IMR-90 (cell line): Measurements from ENCODE around the gene MORC2. TPM values are rescaled to one million over a fixed set of nuclear protein-coding genes. Genes with fewer than 3 reads are reported as not detected.

Source experiments
- ATAC-seq: fragments of 200-7000 bp; cut with Tn5 transposase; 2 replicates; pipeline ENCODE4 v1.9.1; 2020; ENCODE audit warnings: low read depth, mild to moderate bottlenecking, moderate library complexity
- BruUV-seq: library from RNA; stranded (reverse); fragments of 400-500 nt; replicated peaks from 2 replicates; lab custom pipeline; 2021; lab: Mats Ljungman, UMichigan
- CTCF ChIA-PET: fragments of 300-600 bp; formaldehyde crosslinking; extraction: SDS; loops from one replicate; lab custom pipeline; 2021; ENCODE audit warnings: antibody characterized with exemption; lab: Yijun Ruan, JAX
- POLR2A ChIA-PET: fragments of 300-600 bp; sonication (Branson Sonifier 250); formaldehyde crosslinking; loops from one replicate; lab custom pipeline; 2022; ENCODE audit warnings: antibody characterized with exemption; ENCODE audit not compliant: unreplicated experiment; lab: Charles Lee
- DNase-seq: peaks from one replicate; pipeline ENCODE4 v3.0.0; 2013
- H2AFZ ChIP-seq: replicated peaks from 2 replicates; pipeline ENCODE3; 2013; ENCODE audit warnings: low read length, mild to moderate bottlenecking; ENCODE audit not compliant: poor library complexity
- H2AK5ac ChIP-seq: 2 replicates; pipeline ENCODE4 v1.6.1; 2013; ENCODE audit warnings: low read depth, low read length, inconsistent platforms
- H2AK9ac ChIP-seq: replicated peaks from 2 replicates; pipeline ENCODE3; 2013; ENCODE audit warnings: mild to moderate bottlenecking, low read depth, low read length, moderate library complexity; ENCODE audit not compliant: poor library complexity
- H2BK120ac ChIP-seq: 2 replicates; pipeline ENCODE4 v1.6.1; 2013; ENCODE audit warnings: low read depth, low read length, inconsistent platforms
- H2BK15ac ChIP-seq: 3 replicates; pipeline ENCODE4 v1.6.1; 2013; ENCODE audit warnings: low read depth, low read length, inconsistent platforms
- H2BK20ac ChIP-seq: 2 replicates; pipeline ENCODE4 v1.6.1; 2013; ENCODE audit warnings: low read depth, mild to moderate bottlenecking, inconsistent platforms, low read length, moderate library complexity
- H2BK5ac ChIP-seq: 2 replicates; pipeline ENCODE4 v1.6.1; 2013; ENCODE audit warnings: mild to moderate bottlenecking, low read depth, low read length, inconsistent platforms; ENCODE audit not compliant: poor library complexity, severe bottlenecking
- H3K14ac ChIP-seq: replicated peaks from 2 replicates; pipeline ENCODE4 v1.6.1; 2013; ENCODE audit warnings: low read depth, low read length, inconsistent platforms
- H3K18ac ChIP-seq: 2 replicates; pipeline ENCODE4 v1.6.1; 2013; ENCODE audit warnings: low read depth, low read length, control low read depth
- H3K23ac ChIP-seq: 2 replicates; pipeline ENCODE4 v1.6.1; 2013; ENCODE audit warnings: low read depth, low read length, inconsistent platforms
- H3K27ac ChIP-seq: 2 replicates; pipeline ENCODE4 v1.5.1; 2013; ENCODE audit warnings: mild to moderate bottlenecking, control low read depth, low read length; ENCODE audit not compliant: insufficient read depth
- H3K27me3 ChIP-seq: 2 replicates; pipeline ENCODE4 v1.6.1; 2013; ENCODE audit warnings: low read length; ENCODE audit not compliant: control insufficient read depth, insufficient read depth
- H3K36me3 ChIP-seq: 2 replicates; pipeline ENCODE4 v1.6.1; 2013; ENCODE audit warnings: low read length, mixed read lengths; ENCODE audit not compliant: control insufficient read depth, insufficient read depth
- H3K4ac ChIP-seq: 2 replicates; pipeline ENCODE4 v1.6.1; 2013; ENCODE audit warnings: low read depth, low read length, inconsistent platforms
- H3K4me1 ChIP-seq: 2 replicates; pipeline ENCODE4 v1.6.1; 2013; ENCODE audit warnings: low read length, mixed read lengths; ENCODE audit not compliant: control insufficient read depth, insufficient read depth
- H3K4me2 ChIP-seq: 2 replicates; pipeline ENCODE4 v1.6.1; 2013; ENCODE audit warnings: low read depth, mild to moderate bottlenecking, control low read depth, low read length, moderate library complexity
- H3K4me3 ChIP-seq: 2 replicates; pipeline ENCODE4 v1.5.1; 2013; ENCODE audit warnings: low read depth, mild to moderate bottlenecking, control low read depth, low read length, moderate library complexity; ENCODE audit not compliant: insufficient read depth
- H3K56ac ChIP-seq: 2 replicates; pipeline ENCODE4 v1.6.1; 2013; ENCODE audit warnings: low read length, inconsistent platforms; ENCODE audit not compliant: insufficient read depth; ENCODE audit errors: extremely low read depth
- H3K79me1 ChIP-seq, 2 experiments: 2 replicates each; pipeline ENCODE4 v1.6.1; 2013; ENCODE audit warnings: low read length in 2 of 2, inconsistent platforms in 1 of 2, low read depth in 1 of 2
- H3K9ac ChIP-seq: 2 replicates; pipeline ENCODE4 v1.6.1; 2013; ENCODE audit warnings: low read depth, low read length, control low read depth
- H3K9me1 ChIP-seq: 2 replicates; pipeline ENCODE4 v1.6.1; 2013; ENCODE audit warnings: low read length, inconsistent platforms; ENCODE audit not compliant: insufficient read depth
- H3K9me3 ChIP-seq: 2 replicates; pipeline ENCODE4 v1.6.1; 2013; ENCODE audit warnings: low read length; ENCODE audit not compliant: control insufficient read depth, insufficient read depth
- H4K20me1 ChIP-seq: 2 replicates; pipeline ENCODE4 v1.6.1; 2013; ENCODE audit warnings: low read length, inconsistent platforms; ENCODE audit not compliant: insufficient read depth
- H4K5ac ChIP-seq: 2 replicates; pipeline ENCODE4 v1.6.1; 2013; ENCODE audit warnings: mild to moderate bottlenecking, low read depth, low read length, control low read depth
- H4K8ac ChIP-seq, 2 experiments: 2 replicates each; pipeline ENCODE4 v1.6.1; 2013; ENCODE audit warnings: low read depth in 2 of 2, low read length in 2 of 2, control low read depth in 1 of 2, inconsistent platforms in 1 of 2
- H4K91ac ChIP-seq: 2 replicates; pipeline ENCODE4 v1.6.1; 2013; ENCODE audit warnings: low read depth, low read length, inconsistent platforms; ENCODE audit not compliant: insufficient read depth
- BHLHE40 ChIP-seq: fragments of 150-350 bp; IDR thresholded peaks from 2 replicates; pipeline ENCODE4 v1.6.1; 2016; ENCODE audit warnings: mild to moderate bottlenecking, low read depth, low read length
- CEBPB ChIP-seq: IDR thresholded peaks from 2 replicates; pipeline ENCODE4 v1.6.1; 2012; ENCODE audit warnings: low read depth, low read length, improper control_type of control experiment
- ELK1 ChIP-seq: fragments of 150-350 bp; IDR thresholded peaks from 2 replicates; pipeline ENCODE4 v1.6.1; 2016; ENCODE audit warnings: low read depth, mild to moderate bottlenecking, low read length, moderate library complexity, borderline replicate concordance
- FOS ChIP-seq: fragments of 150-350 bp; IDR thresholded peaks from 2 replicates; pipeline ENCODE4 v1.6.1; 2016; ENCODE audit warnings: low read depth, low read length
- MAFK ChIP-seq: IDR thresholded peaks from 2 replicates; pipeline ENCODE4 v1.6.1; 2012; ENCODE audit warnings: low read depth, low read length, improper control_type of control experiment
- MAZ ChIP-seq: IDR thresholded peaks from 2 replicates; pipeline ENCODE4 v1.6.1; 2012; ENCODE audit warnings: low read depth, mild to moderate bottlenecking, low read length, improper control_type of control experiment, moderate library complexity, borderline replicate concordance
- MXI1 ChIP-seq: IDR thresholded peaks from 2 replicates; pipeline ENCODE4 v1.6.1; 2012; ENCODE audit warnings: low read depth, mild to moderate bottlenecking, low read length, moderate library complexity, borderline replicate concordance
- NFE2L2 ChIP-seq: fragments of 150-350 bp; IDR thresholded peaks from 2 replicates; pipeline ENCODE4 v1.6.1; 2016; ENCODE audit warnings: low read depth, mild to moderate bottlenecking, low read length
- POLR2A ChIP-seq: IDR thresholded peaks from 2 replicates; pipeline ENCODE4 v1.6.1; 2012; ENCODE audit warnings: mild to moderate bottlenecking, low read depth, low read length
- RAD21 ChIP-seq: IDR thresholded peaks from 2 replicates; pipeline ENCODE4 v1.6.1; 2012; ENCODE audit warnings: low read length, improper control_type of control experiment
- RCOR1 ChIP-seq: IDR thresholded peaks from 2 replicates; pipeline ENCODE4 v1.6.1; 2012; ENCODE audit warnings: mild to moderate bottlenecking, low read length, improper control_type of control experiment; ENCODE audit not compliant: insufficient replicate concordance
- RFX5 ChIP-seq: IDR thresholded peaks from 2 replicates; pipeline ENCODE4 v1.8.0; 2012; ENCODE audit warnings: low read depth, mild to moderate bottlenecking, low read length, moderate library complexity
- SMC3 ChIP-seq: fragments of 150-350 bp; IDR thresholded peaks from 2 replicates; pipeline ENCODE4 v1.6.1; 2016; ENCODE audit warnings: low read depth, mild to moderate bottlenecking, antibody characterized with exemption, low read length, moderate library complexity
- USF2 ChIP-seq: fragments of 150-350 bp; IDR thresholded peaks from 2 replicates; pipeline ENCODE4 v1.6.1; 2017; ENCODE audit warnings: mild to moderate bottlenecking, antibody characterized with exemption, low read length, low read depth
- WGBS, 2 experiments: methylation state at CpG; one replicate each; pipeline versions ENCODE4 v1.1.5 to v1.1.7; 2013; ENCODE audit warnings: missing lambda C conversion rate in 2 of 2; ENCODE audit not compliant: insufficient read length in 1 of 2; ENCODE audit errors: extremely low coverage in 2 of 2; 5-methylcytosine and 5-hydroxymethylcytosine counted together
- dilution Hi-C: fragments of 300-500 bp; cut with HindIII; formaldehyde crosslinking; loops from one replicate; pipeline ENCODE4 v1.14.3; 2018; ENCODE audit warnings: low sequenced_read_pairs; ENCODE audit not compliant: unreplicated experiment
- in situ Hi-C: fragments of 300-500 bp; cut with MboI; formaldehyde crosslinking; loops from 3 replicates; pipeline ENCODE4 v1.14.3; 2019; ENCODE audit warnings: low sequenced_read_pairs, inconsistent platforms, mixed read lengths
- intact Hi-C: fragments of 100-400 bp; cut with micrococcal nuclease; formaldehyde crosslinking; loops from 2 replicates; pipeline ENCODE4 v1.10.0; 2022
- polyA plus RNA-seq, 3 experiments: library from polyadenylated mRNA; depleted of rRNA; stranded (reverse); fragments of >200 nt; gene quantifications; 2 replicates each; pipeline ENCODE4 v1.2.3, GENCODE V29; 2012; ENCODE audit warnings: low replicate concordance in 1 of 3
- total RNA-seq: library from RNA; depleted of rRNA; stranded (reverse); fragments of >200 nt; gene quantifications from 2 replicates; pipeline ENCODE4 v1.2.3, GENCODE V29; 2012
- TF ChIP-seq, protein P1 (sequence below): conservative IDR thresholded peaks from 2 replicates; pipeline ENCODE4 v1.5.1; 2012; ENCODE audit warnings: mild to moderate bottlenecking, low read depth, low read length, improper control_type of control experiment

Gene MORC2
- total and polyA plus RNA-seq, 2 of the 4 experiments (the other 2 are of a cell fraction) = 15.8 to 24.7 TPM

- no peak overlapping the region for H4K8ac ChIP-seq
- H4K20me1 ChIP-seq = no peaks in the 10 kb centered on the region; the same call in 1 of the 2 replicates
- no peaks in the 10 kb centered on the region for H3K4me1 ChIP-seq
- POLR2A ChIA-PET = no interaction called here
- no peak overlapping the region for H2AK9ac ChIP-seq
- dilution Hi-C loops (no loop called here), intact Hi-C loops (no loop called here), in situ Hi-C loops (loop anchor here (10.0 kb wide), 1 partner anchor 291 kb away; no protein-coding TSS in a partner anchor)
- H2BK120ac ChIP-seq = no peak overlapping the region
- CTCF ChIA-PET = no interaction called here
- no peak overlapping the region for H3K9ac ChIP-seq
- no peak overlapping the region for H3K4me3 ChIP-seq
- no peaks in the 10 kb centered on the region for H3K27me3 ChIP-seq
- ATAC-seq (no peak), DNase-seq (no peak)
- no TSS peak for BruUV-seq
- no peak overlapping the region for H3K27ac ChIP-seq
- peaks cover 8 to 34% of the 10 kb centered on the region in 2 experiments; a peak in 3 of 4 replicates for H3K79me1 ChIP-seq
- no peak overlapping the region for H2BK20ac ChIP-seq
- no CpG with 5 or more reads among the region's 3 CpGs for WGBS, 2 experiments
- no peak overlapping the region for H3K56ac ChIP-seq
- no peaks in the 10 kb centered on the region for H3K9me3 ChIP-seq
- H4K5ac ChIP-seq = no peak overlapping the region
- TF ChIP-seq MAFK (no peak), BHLHE40 (no peak), POLR2A (no peak), CEBPB (no peak), MXI1 (no peak), RCOR1 (no peak), SMC3 (no peak), FOS (no peak), ELK1 (no peak), USF2 (no peak), MAZ (no peak), RFX5 (no peak), NFE2L2 (no peak), RAD21 (no peak)
- TF ChIP-seq, protein P1, sequence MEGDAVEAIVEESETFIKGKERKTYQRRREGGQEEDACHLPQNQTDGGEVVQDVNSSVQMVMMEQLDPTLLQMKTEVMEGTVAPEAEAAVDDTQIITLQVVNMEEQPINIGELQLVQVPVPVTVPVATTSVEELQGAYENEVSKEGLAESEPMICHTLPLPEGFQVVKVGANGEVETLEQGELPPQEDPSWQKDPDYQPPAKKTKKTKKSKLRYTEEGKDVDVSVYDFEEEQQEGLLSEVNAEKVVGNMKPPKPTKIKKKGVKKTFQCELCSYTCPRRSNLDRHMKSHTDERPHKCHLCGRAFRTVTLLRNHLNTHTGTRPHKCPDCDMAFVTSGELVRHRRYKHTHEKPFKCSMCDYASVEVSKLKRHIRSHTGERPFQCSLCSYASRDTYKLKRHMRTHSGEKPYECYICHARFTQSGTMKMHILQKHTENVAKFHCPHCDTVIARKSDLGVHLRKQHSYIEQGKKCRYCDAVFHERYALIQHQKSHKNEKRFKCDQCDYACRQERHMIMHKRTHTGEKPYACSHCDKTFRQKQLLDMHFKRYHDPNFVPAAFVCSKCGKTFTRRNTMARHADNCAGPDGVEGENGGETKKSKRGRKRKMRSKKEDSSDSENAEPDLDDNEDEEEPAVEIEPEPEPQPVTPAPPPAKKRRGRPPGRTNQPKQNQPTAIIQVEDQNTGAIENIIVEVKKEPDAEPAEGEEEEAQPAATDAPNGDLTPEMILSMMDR = no peak
- H3K36me3 ChIP-seq = peaks cover 74% of the 10 kb centered on the region
- no peak overlapping the region for H2AK5ac ChIP-seq
- H3K9me1 ChIP-seq = no peaks in the 10 kb centered on the region
- H3K4ac ChIP-seq = no peak overlapping the region
- H4K91ac ChIP-seq = no peak overlapping the region
- H3K18ac ChIP-seq = no peak overlapping the region
- H2BK15ac ChIP-seq = no peak overlapping the region
- no peak overlapping the region for H3K23ac ChIP-seq
- H2AFZ ChIP-seq = no peak overlapping the region
- no peak overlapping the region for H3K14ac ChIP-seq
- no peak overlapping the region for H3K4me2 ChIP-seq
- no peak overlapping the region for H2BK5ac ChIP-seq
Observed at GRCh38 chr22:30943368-30943767, 25.2 kb downstream of the MORC2 start.
